ENCODE results near the gene STAT2.

DNA sequence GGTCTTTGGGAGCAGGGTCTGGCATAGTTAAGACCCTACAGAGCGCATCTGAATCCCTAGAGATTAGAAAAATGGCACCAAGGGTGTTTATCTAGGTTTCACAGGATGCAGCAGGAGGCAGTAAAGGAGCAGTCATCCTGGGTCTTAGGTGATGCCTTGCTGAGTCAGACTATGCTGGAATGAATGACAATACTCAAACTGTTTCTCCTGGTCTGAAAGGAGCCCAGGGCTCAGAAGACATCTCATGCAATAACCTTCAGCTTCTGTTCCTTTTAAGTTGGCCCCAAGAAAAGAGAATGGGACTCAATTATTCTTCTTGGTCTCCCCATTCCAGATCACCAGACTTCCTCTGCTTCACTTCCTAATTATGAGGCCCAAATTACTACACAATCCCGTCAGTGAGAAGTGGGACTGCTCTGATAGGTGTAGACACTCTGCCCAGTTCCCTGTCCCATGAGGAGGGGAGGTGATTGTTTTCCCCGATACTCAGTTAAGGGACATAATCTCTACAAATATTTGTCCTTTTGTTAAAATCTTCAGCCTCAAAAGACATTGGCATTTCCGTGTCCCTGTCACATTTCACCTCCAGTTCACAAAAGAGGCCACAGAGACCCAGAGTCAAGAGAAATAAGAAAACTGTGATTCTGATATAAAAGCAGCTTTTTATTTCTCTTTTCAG lies 17.5 kb upstream of the STAT2 start:
- TF ChIP-seq, protein P1, sequence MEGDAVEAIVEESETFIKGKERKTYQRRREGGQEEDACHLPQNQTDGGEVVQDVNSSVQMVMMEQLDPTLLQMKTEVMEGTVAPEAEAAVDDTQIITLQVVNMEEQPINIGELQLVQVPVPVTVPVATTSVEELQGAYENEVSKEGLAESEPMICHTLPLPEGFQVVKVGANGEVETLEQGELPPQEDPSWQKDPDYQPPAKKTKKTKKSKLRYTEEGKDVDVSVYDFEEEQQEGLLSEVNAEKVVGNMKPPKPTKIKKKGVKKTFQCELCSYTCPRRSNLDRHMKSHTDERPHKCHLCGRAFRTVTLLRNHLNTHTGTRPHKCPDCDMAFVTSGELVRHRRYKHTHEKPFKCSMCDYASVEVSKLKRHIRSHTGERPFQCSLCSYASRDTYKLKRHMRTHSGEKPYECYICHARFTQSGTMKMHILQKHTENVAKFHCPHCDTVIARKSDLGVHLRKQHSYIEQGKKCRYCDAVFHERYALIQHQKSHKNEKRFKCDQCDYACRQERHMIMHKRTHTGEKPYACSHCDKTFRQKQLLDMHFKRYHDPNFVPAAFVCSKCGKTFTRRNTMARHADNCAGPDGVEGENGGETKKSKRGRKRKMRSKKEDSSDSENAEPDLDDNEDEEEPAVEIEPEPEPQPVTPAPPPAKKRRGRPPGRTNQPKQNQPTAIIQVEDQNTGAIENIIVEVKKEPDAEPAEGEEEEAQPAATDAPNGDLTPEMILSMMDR (conservative IDR thresholded peaks at IDR 0.05), result no peak
- no peak for TF ChIP-seq EZH2 (IDR thresholded peaks at IDR 0.05; ENCODE audit: low read depth)

Measured in PC-9 (cell line).